Thyroid gland (tissue), 4 donors: ENCODE results near the gene PRELID1.

ENCODE experiments used
- POLR2A ChIP-seq, 2 donors: fragments of 450-650 bp; IDR thresholded peaks; one replicate each; pipeline ENCODE4 v1.6.1; 2017; ENCODE audit warnings: antibody characterized with exemption in 2 of 2, mild to moderate bottlenecking in 2 of 2, moderate library complexity in 1 of 2
- TF ChIP-seq, protein P1 (sequence below), 6 experiments: fragments of 200-600 bp in 3 of 6; fragments of 450-650 bp in 3 of 6; sonication (generic) in 3 of 6; IDR thresholded peaks; one replicate each; pipeline ENCODE4 v1.5.1; 2016 to 2019; ENCODE audit warnings: antibody characterized with exemption in 6 of 6, mild to moderate bottlenecking in 2 of 6, inconsistent platforms in 1 of 6, moderate library complexity in 1 of 6

DNA sequence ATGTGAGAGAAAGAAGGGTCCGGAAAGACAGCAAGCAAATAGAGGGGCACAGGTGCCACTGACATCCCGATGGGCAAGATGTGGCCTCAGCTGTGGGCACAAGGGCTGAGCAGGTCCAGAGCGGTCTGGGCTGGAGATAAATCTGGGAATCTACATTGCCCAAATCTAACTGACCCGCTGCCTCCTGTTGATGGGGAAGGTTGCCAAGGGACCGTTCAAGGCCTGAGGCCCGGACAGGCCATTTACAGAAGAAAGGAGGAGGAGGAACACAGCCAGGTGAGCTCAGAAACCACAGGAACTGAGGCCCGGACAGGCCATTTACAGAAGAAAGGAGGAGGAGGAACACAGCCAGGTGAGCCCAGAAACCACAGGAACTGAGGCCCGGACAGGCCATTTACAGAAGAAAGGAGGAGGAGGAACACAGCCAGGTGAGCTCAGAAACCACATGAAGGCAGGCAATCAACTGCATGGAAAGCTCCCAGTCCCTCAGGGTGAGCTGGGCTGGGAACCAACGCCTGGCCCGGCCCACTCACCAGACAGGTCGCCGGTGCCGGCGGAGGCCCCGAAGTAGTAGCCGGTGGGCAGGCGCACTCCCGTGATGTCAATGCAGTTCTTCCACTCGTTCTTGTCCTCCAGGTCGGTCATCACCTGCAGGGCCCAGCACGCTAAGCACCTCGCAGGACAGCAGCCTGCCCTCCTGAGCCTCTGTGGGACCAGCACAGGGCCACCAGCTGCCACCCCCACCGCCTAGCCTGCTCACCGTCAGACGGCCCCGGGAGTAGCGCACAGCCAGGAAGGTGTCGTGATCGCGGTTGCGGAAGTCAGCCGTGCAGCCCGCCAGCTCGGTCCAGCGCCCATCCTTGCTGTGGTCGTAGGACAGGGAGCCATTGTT is 33.2 kb downstream of the PRELID1 start:
- no peak for TF ChIP-seq POLR2A (IDR thresholded peaks at IDR 0.05)
- TF ChIP-seq, protein P1, sequence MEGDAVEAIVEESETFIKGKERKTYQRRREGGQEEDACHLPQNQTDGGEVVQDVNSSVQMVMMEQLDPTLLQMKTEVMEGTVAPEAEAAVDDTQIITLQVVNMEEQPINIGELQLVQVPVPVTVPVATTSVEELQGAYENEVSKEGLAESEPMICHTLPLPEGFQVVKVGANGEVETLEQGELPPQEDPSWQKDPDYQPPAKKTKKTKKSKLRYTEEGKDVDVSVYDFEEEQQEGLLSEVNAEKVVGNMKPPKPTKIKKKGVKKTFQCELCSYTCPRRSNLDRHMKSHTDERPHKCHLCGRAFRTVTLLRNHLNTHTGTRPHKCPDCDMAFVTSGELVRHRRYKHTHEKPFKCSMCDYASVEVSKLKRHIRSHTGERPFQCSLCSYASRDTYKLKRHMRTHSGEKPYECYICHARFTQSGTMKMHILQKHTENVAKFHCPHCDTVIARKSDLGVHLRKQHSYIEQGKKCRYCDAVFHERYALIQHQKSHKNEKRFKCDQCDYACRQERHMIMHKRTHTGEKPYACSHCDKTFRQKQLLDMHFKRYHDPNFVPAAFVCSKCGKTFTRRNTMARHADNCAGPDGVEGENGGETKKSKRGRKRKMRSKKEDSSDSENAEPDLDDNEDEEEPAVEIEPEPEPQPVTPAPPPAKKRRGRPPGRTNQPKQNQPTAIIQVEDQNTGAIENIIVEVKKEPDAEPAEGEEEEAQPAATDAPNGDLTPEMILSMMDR (IDR thresholded peaks at IDR 0.05) = no peak
